Nasal cavity respiratory epithelium epithelial cell of viscerocranial mucosa (primary cell): Measurements from ENCODE around the gene ARHGEF40. TPM values are rescaled to one million over a fixed set of nuclear protein-coding genes. Genes with fewer than 3 reads are reported as not detected.

Source experiments
- total RNA-seq: library from RNA; depleted of rRNA; stranded (reverse); fragments of >200 nt; gene quantifications from 2 replicates; pipeline ENCODE4 v1.2.3, GENCODE V29; 2014

The ARHGEF40 gene
- total RNA-seq = 4.1 and 20.6 TPM in 2 replicates

GRCh38 chr14:21070083-21070609 lies at the start of gene ARHGEF40:
TSS of gene ARHGEF40 (plus strand) at chr14:21070304. CDS start at chr14:21070397, 93 bp downstream.

GRCh38 chr14:21024585-21025370 lies 45.3 kb upstream of the ARHGEF40 start, which contains the start of gene NDRG2:
TSS of gene NDRG2 (minus strand) at chr14:21025061. CDS start at chr14:21023315, 1,746 bp downstream.

DNA sequence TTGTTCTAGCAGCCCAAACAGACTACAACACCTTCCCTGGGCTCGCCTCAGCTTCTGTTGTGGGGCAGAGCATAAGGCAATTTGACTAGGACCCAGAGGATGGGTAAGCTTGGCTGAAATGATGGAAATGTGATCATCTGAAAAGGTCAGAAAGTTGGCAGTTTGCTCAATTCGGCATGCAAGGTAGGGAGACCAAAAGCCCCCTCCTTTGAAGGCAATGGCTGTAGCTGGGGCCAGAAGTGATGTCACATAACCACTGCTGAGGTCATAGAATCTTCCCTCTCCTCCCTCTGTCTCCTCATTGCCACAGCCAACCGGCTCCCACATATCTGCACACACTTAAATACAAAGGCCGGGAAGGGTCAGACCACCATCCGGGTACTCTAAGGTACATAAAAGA lies 40.2 kb upstream of the ARHGEF40 start, which contains the start of gene TPPP2:
TPPP2 (plus strand) TSS at position 301 of the 400 bp plus-strand sequence. CDS start 365 bp downstream, outside the sequence.

GRCh38 chr14:21034707-21035106 lies 35.4 kb upstream of the ARHGEF40 start, which contains the start of gene RNASE13:
TSS of gene RNASE13 (minus strand) at chr14:21034807. CDS start at chr14:21034288, 519 bp downstream.

GRCh38 chr14:21041676-21042433 lies 28.2 kb upstream of the ARHGEF40 start, which contains the start of gene RNASE7:
TSS of gene RNASE7 (plus strand) at chr14:21042362. CDS start at chr14:21042993, 631 bp downstream.

DNA sequence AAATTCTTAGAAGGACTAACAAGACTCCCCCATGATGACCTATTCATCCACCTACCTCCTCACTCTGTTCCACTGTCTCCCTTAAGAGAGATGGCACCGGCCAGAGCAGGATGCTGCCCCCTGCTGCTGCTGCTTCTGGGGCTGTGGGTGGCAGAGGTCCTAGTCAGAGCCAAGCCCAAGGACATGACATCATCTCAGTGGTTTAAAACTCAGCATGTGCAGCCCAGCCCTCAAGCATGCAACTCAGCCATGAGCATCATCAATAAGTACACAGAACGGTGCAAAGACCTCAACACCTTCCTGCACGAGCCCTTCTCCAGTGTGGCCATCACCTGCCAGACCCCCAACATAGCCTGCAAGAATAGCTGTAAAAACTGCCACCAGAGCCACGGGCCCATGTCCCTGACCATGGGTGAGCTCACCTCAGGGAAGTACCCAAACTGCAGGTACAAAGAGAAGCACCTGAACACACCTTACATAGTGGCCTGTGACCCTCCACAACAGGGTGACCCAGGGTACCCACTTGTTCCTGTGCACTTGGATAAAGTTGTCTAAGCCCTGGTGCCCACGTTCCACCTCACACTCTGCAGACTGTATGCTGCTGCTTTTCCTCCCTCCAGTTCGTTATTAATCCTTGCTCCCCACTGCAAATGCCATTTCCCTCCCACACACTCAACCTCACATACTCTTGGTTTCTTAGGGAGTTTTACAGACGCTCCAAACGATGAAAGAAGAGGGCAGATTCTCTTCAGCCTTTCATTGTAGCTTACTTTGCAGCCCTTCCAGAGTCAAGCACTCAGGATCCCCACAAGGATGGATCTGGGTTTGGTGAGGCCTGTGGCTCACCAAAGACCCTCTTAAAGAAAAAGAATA lies 12.1 kb upstream of the ARHGEF40 start, which contains the start of gene RNASE8:
RNASE8 (plus strand) TSS at position 20 of the 873 bp plus-strand sequence; CDS start at position 91, 71 bp downstream.

DNA sequence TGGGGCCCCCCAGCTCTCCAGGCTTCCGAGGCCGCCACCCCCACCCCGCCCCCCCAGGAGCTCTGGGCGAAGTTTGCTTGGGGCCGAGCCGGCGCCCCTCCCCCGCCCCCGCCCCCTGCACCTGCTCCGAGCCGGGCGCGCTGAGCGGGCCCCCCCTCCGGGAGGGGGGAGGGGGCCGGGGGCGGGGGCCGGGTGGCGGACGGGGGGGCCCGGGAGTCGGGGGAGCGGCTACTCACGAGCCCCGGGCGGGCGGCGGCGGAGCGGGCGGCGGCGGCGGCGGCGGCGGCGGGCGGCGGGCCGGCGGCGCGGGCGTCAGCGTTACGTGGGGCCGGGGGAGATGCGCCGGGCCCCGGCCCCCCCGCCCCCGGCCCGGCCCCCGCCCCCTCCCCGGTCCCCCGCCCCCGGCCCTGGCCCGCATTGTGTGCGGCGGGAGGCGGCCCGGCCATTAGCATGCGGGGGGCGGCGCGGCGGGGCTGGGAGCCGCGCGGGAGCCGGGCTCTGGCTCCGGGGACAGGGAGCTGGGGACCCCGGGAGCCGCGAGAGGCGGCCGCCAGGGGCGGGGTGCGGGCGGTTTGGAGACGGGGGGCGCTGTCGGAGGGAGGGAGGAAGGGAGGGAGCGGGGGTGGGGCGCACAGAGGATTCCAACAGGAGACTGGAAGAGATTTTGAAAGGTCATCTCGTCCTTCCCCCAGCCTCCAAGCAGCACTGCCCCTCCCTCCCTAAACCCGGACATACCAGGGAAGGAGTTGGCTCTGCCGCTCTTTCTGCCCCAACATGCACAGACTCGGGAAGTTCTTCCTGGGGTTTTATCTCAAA lies 28.2 kb downstream of the ARHGEF40 start, which contains the start of gene ZNF219:
ZNF219 (minus strand) TSS at position 580 of the 816 bp plus-strand sequence. CDS start 5,064 bp downstream, outside the sequence.

DNA sequence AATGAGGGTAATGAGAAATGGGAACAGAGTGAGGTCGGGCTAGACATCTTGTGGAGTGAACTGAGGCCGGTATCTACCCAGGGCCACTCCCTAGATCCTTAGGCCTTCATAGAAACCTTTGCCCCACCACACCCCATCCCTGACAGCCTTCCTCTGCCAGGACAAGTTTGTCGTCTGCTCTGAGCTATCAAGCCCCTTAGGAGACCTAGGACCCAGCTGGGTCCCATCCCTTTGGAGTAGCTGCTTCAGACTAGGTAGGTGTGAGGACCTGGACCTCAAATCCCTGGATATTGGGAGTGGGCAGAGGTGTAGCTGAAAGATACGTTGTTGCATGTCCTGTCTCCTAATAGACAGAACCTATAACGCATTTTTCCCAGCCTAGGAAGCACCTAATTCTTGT lies 30.8 kb downstream of the ARHGEF40 start, which contains the start of gene TMEM253:
TMEM253 (plus strand) TSS at position 136 of the 400 bp plus-strand sequence. CDS start 278 bp downstream, outside the sequence.

Other genes with a start within 250 kb of the ARHGEF40 start
- gene RNASE3, start 178.9 kb upstream of the ARHGEF40 start, total RNA-seq = not detected in 2 replicates
- not detected in 2 replicates for gene RNASE2, start 114.8 kb upstream of the ARHGEF40 start, total RNA-seq
- 37.7 and 51.3 TPM in 2 replicates for gene METTL17, start 80.3 kb upstream of the ARHGEF40 start, total RNA-seq
- 0.64 and 1.0 TPM in 2 replicates for gene SLC39A2, start 71.0 kb upstream of the ARHGEF40 start, total RNA-seq
- gene NDRG2, start 45.2 kb upstream of the ARHGEF40 start, total RNA-seq = 15.4 and 33.4 TPM in 2 replicates
- gene TPPP2, start 40.1 kb upstream of the ARHGEF40 start, total RNA-seq = not detected in 2 replicates
- not detected in 2 replicates for gene RNASE13, start 35.5 kb upstream of the ARHGEF40 start, total RNA-seq
- gene RNASE7, start 27.9 kb upstream of the ARHGEF40 start, total RNA-seq = 19.9 and 33.8 TPM in 2 replicates
- gene RNASE8, start 12.5 kb upstream of the ARHGEF40 start, total RNA-seq = not detected in 2 replicates
- 15.4 and 18.2 TPM in 2 replicates for gene ZNF219, start 28.4 kb downstream of the ARHGEF40 start, total RNA-seq
- under 0.01 and 0.28 TPM in 2 replicates for gene TMEM253, start 30.8 kb downstream of the ARHGEF40 start, total RNA-seq
- not detected in 2 replicates for gene OR5AU1, start 85.8 kb downstream of the ARHGEF40 start, total RNA-seq
- gene HNRNPC, start 199.1 kb downstream of the ARHGEF40 start, total RNA-seq = 641 and 1,200 TPM in 2 replicates
- gene RPGRIP1, start 209.8 kb downstream of the ARHGEF40 start, total RNA-seq = not detected in 2 replicates